H1 (cell line): ENCODE measurements around the gene SPACA4. TPM values are rescaled to one million over a fixed set of nuclear protein-coding genes. Genes with fewer than 3 reads are reported as not detected.

Source experiments
- CTCF ChIA-PET: fragments of 300-600 bp; sonication (Branson Sonifier 250); formaldehyde crosslinking; loops from one replicate; lab custom pipeline; 2021; ENCODE audit not compliant: partially characterized antibody; lab: Charles Lee
- POLR2A ChIA-PET: fragments of 300-600 bp; sonication (Branson Sonifier 250); formaldehyde crosslinking; loops from one replicate; lab custom pipeline; 2021; ENCODE audit warnings: inconsistent platforms; ENCODE audit not compliant: partially characterized antibody; lab: Charles Lee
- DNase-seq, 2 experiments: peaks; one replicate each; pipeline versions ENCODE4 v3.0.0 to v3.0.0-alpha.2; 2010 to 2022; ENCODE audit warnings: low spot score in 2 of 2, low read depth in 1 of 2, mixed read lengths in 1 of 2
- FAIRE-seq: peaks from 2 replicates; lab custom pipeline; 2011; peaks lifted over from hg19 to GRCh38; lab: Jason Lieb, UNC
- H2AFZ ChIP-seq: 2 replicates; pipeline ENCODE4 v1.8.1; 2012; ENCODE audit warnings: low read length, inconsistent platforms
- H2AK5ac ChIP-seq: 2 replicates; pipeline ENCODE4 v1.6.1; 2013; ENCODE audit warnings: low read depth, low read length
- H2BK120ac ChIP-seq: replicated peaks from 2 replicates; pipeline ENCODE3; 2013; ENCODE audit warnings: low read depth, low read length, inconsistent platforms
- H2BK12ac ChIP-seq: 2 replicates; pipeline ENCODE4 v1.6.1; 2013; ENCODE audit warnings: low read depth, low read length
- H2BK15ac ChIP-seq: 2 replicates; pipeline ENCODE4 v1.6.1; 2013; ENCODE audit warnings: low read length
- H2BK20ac ChIP-seq: 2 replicates; pipeline ENCODE4 v1.6.1; 2013; ENCODE audit warnings: low read length
- H2BK5ac ChIP-seq: 2 replicates; pipeline ENCODE4 v1.6.1; 2013; ENCODE audit warnings: low read depth, low read length
- H3K14ac ChIP-seq: 2 replicates; pipeline ENCODE4 v1.6.1; 2013; ENCODE audit warnings: inconsistent platforms; ENCODE audit not compliant: insufficient read length
- H3K18ac ChIP-seq: 2 replicates; pipeline ENCODE4 v1.6.1; 2013; ENCODE audit warnings: low read length; ENCODE audit errors: extremely low read depth
- H3K23ac ChIP-seq: 2 replicates; pipeline ENCODE4 v1.6.1; 2013; ENCODE audit warnings: inconsistent platforms; ENCODE audit not compliant: insufficient read length
- H3K23me2 ChIP-seq: 2 replicates; pipeline ENCODE4 v1.6.1; 2013; ENCODE audit warnings: low read depth, low read length
- H3K27ac ChIP-seq: 2 replicates; pipeline ENCODE4 v1.6.1; 2011; ENCODE audit warnings: low read depth, low read length, inconsistent platforms
- H3K27me3 ChIP-seq, 4 experiments: replicated peaks in 1 of 4; 1 replicate in 1 of 4; 2 replicates in 3 of 4; pipeline versions ENCODE4 v1.6.1 to v1.8.1; 2011 to 2013; ENCODE audit warnings: low read length in 3 of 4, mild to moderate bottlenecking in 3 of 4, inconsistent platforms in 2 of 4, mixed read lengths in 2 of 4, moderate library complexity in 1 of 4; ENCODE audit not compliant: control insufficient read depth in 3 of 4, insufficient read depth in 3 of 4; ENCODE audit errors: extremely low read depth in 1 of 4
- H3K36me3 ChIP-seq, 4 experiments: 2 replicates each; pipeline versions ENCODE4 v1.6.1 to v1.8.1; 2011 to 2013; ENCODE audit warnings: mild to moderate bottlenecking in 4 of 4, low read length in 3 of 4, moderate library complexity in 2 of 4, control low read depth in 1 of 4, inconsistent platforms in 1 of 4; ENCODE audit not compliant: insufficient read depth in 4 of 4, control insufficient read depth in 2 of 4
- H3K4ac ChIP-seq: replicated peaks from 2 replicates; pipeline ENCODE3; 2013; ENCODE audit warnings: low read length, low read depth, mixed read lengths, inconsistent platforms; ENCODE audit not compliant: insufficient read length
- H3K4me1 ChIP-seq, 4 experiments: replicated peaks in 1 of 4; 1 replicate in 1 of 4; 2 replicates in 3 of 4; pipeline versions ENCODE4 v1.6.1 to v1.8.1; 2011 to 2013; ENCODE audit warnings: low read length in 3 of 4, inconsistent platforms in 2 of 4, mixed read lengths in 1 of 4; ENCODE audit not compliant: insufficient read depth in 4 of 4, control insufficient read depth in 3 of 4
- H3K4me2 ChIP-seq, 2 experiments: 2 replicates each; pipeline versions ENCODE4 v1.6.1 to v1.8.1; 2011 to 2013; ENCODE audit warnings: low read depth in 2 of 2, low read length in 2 of 2, control low read depth in 1 of 2, inconsistent platforms in 1 of 2, mild to moderate bottlenecking in 1 of 2; ENCODE audit not compliant: insufficient read depth in 1 of 2
- H3K4me3 ChIP-seq, 4 experiments: fragments of 200-600, 300-600 bp in 1 of 4; sonication (generic), shearing (Covaris generic), sonication (Bioruptor Twin) in 1 of 4; 2 replicates each; pipeline versions ENCODE4 v1.5.1 to v1.8.1; 2011 to 2016; ENCODE audit warnings: low read length in 4 of 4, low read depth in 3 of 4, control low read depth in 2 of 4, inconsistent platforms in 2 of 4, mild to moderate bottlenecking in 2 of 4, mixed read lengths in 1 of 4, moderate library complexity in 1 of 4; ENCODE audit not compliant: insufficient read depth in 2 of 4; ENCODE audit errors: extremely low read depth in 1 of 4
- H3K56ac ChIP-seq: replicated peaks from 2 replicates; pipeline ENCODE3; 2013; ENCODE audit warnings: low read depth, mild to moderate bottlenecking, mixed read lengths, low read length, inconsistent platforms; ENCODE audit not compliant: insufficient read length
- H3K79me1 ChIP-seq: 2 replicates; pipeline ENCODE4 v1.6.1; 2013; ENCODE audit warnings: low read depth, low read length, control low read depth
- H3K79me2 ChIP-seq, 2 experiments: 2 replicates each; pipeline versions ENCODE4 v1.6.1 to v1.8.1; 2012 to 2013; ENCODE audit warnings: low read length in 2 of 2, mild to moderate bottlenecking in 2 of 2, inconsistent platforms in 1 of 2; ENCODE audit not compliant: insufficient read depth in 2 of 2, control insufficient read depth in 1 of 2
- H3K9ac ChIP-seq, 4 experiments: replicated peaks in 1 of 4; 1 replicate in 1 of 4; 2 replicates in 3 of 4; pipeline versions ENCODE4 v1.6.1 to v1.8.1; 2011 to 2013; ENCODE audit warnings: low read depth in 3 of 4, low read length in 3 of 4, control low read depth in 2 of 4, mild to moderate bottlenecking in 2 of 4, moderate library complexity in 2 of 4, inconsistent platforms in 1 of 4; ENCODE audit errors: extremely low read depth in 1 of 4
- H3K9me3 ChIP-seq, 2 experiments: 2 replicates each; pipeline versions ENCODE4 v1.6.1 to v1.8.1; 2012 to 2013; ENCODE audit warnings: mild to moderate bottlenecking in 2 of 2, moderate library complexity in 2 of 2, control low read depth in 1 of 2, inconsistent platforms in 1 of 2, low read depth in 1 of 2, low read length in 1 of 2, mixed read lengths in 1 of 2; ENCODE audit not compliant: insufficient read depth in 2 of 2
- H4K20me1 ChIP-seq, 2 experiments: replicated peaks in 1 of 2; 2 replicates each; pipeline versions ENCODE3 to v1.8.1; 2011 to 2013; ENCODE audit warnings: inconsistent platforms in 2 of 2, low read length in 2 of 2, mild to moderate bottlenecking in 1 of 2; ENCODE audit not compliant: insufficient read depth in 2 of 2, control insufficient read depth in 1 of 2
- H4K5ac ChIP-seq: 2 replicates; pipeline ENCODE4 v1.6.1; 2013; ENCODE audit warnings: low read length, low read depth, mixed read lengths, inconsistent platforms; ENCODE audit not compliant: insufficient read length
- H4K8ac ChIP-seq: 2 replicates; pipeline ENCODE4 v1.8.0; 2013; ENCODE audit warnings: mild to moderate bottlenecking, moderate library complexity, low read length, inconsistent platforms; ENCODE audit not compliant: insufficient read depth; ENCODE audit errors: extremely low read depth
- H4K91ac ChIP-seq: replicated peaks from 2 replicates; pipeline ENCODE3; 2013; ENCODE audit warnings: low read length, mixed read lengths, inconsistent platforms; ENCODE audit not compliant: insufficient read length
- FOSL1 ChIP-seq: IDR thresholded peaks from 2 replicates; pipeline ENCODE4 v1.6.1; 2011; ENCODE audit warnings: mild to moderate bottlenecking, low read depth, low read length, moderate library complexity; ENCODE audit not compliant: insufficient read depth
- KDM4A ChIP-seq: IDR thresholded peaks from one replicate; pipeline ENCODE4 v1.7.1; 2012; ENCODE audit warnings: low read depth, mild to moderate bottlenecking, moderate library complexity, low read length, inconsistent platforms; ENCODE audit not compliant: severe bottlenecking
- POU5F1 ChIP-seq: IDR thresholded peaks from 2 replicates; pipeline ENCODE4 v1.6.1; 2011; ENCODE audit warnings: low read depth, mild to moderate bottlenecking, low read length, moderate library complexity
- RXRA ChIP-seq: IDR thresholded peaks from 2 replicates; pipeline ENCODE4 v1.6.1; 2011; ENCODE audit warnings: low read depth, mild to moderate bottlenecking, low read length, moderate library complexity; ENCODE audit not compliant: insufficient read depth
- ZNF274 ChIP-seq: IDR thresholded peaks from 2 replicates; pipeline ENCODE4 v1.7.0; 2012; ENCODE audit warnings: low read length, borderline replicate concordance; ENCODE audit errors: extremely low read depth
- WGBS, 2 experiments: shearing (Covaris generic) in 1 of 2; methylation state at CpG; one replicate each; pipeline versions ENCODE4 v1.1.6 to v1.1.7; 2013 to 2015; ENCODE audit warnings: low lambda C conversion rate in 2 of 2, mixed read lengths in 2 of 2, inconsistent platforms in 1 of 2, low coverage in 1 of 2, missing lambda C conversion rate in 1 of 2; ENCODE audit not compliant: insufficient replicate concordance in 2 of 2, insufficient coverage in 1 of 2, insufficient read length in 1 of 2; ENCODE audit errors: extremely low coverage in 1 of 2, missing lambda C conversion rate in 1 of 2; 5-methylcytosine and 5-hydroxymethylcytosine counted together
- polyA plus RNA-seq, 7 experiments: library from polyadenylated mRNA; depleted of rRNA in 3 of 7; stranded (reverse) in 5 of 7; unstranded in 2 of 7; fragments of >200 nt in 5 of 7; fragments of 200-250 nt in 2 of 7; gene quantifications; 1 replicate in 5 of 7; 2 replicates in 1 of 7; 4 replicates in 1 of 7; pipeline versions ENCODE4 v1.2.1 to v1.2.3, GENCODE V29; 2011 to 2013; ENCODE audit warnings: missing spikeins in 2 of 7, mixed read lengths in 2 of 7
- total RNA-seq: library from RNA; stranded (reverse); fragmentation: NEBNext Ultra II Directional; extraction: Animal tissue kit (Norgen Biotek cat#: 25700); gene quantifications from 2 replicates; pipeline ENCODE4 v1.2.1, GENCODE V29; 2021

Gene SPACA4
- total and polyA plus RNA-seq, 2 of the 8 experiments (the other 6 are each of a cell fraction or from before 2014, with no cell fraction given): not detected

GRCh38 chr19:48600679-48601417, 5.7 kb upstream of the SPACA4 start:
- Histone ChIP-seq H3K4me3 (no peak overlapping the region), H2BK5ac (no peak overlapping the region), H3K79me1 (no peaks in the 10 kb centered on the region), H4K5ac (no peak overlapping the region), H3K36me3 (no peaks in the 10 kb centered on the region), H3K18ac (no peak overlapping the region), H2AK5ac (no peak overlapping the region), H3K23me2 (no peaks in the 10 kb centered on the region; the same call in 1 of the 2 replicates), H2AFZ (no peak overlapping the region), H4K8ac (no peak overlapping the region), H3K14ac (no peak overlapping the region), H2BK15ac (no peak overlapping the region), H3K23ac (no peak overlapping the region), H3K4me1 (no peaks in the 10 kb centered on the region), H3K4me2 (no peak overlapping the region), H3K4ac (no peak overlapping the region), H2BK120ac (no peak overlapping the region), H4K20me1 (peaks cover 0 to 2% of the 10 kb centered on the region in 2 experiments), H3K9ac (no peak overlapping the region), H3K9me3 (no peaks in the 10 kb centered on the region), H2BK12ac (no peak overlapping the region), H3K27me3 (no peaks in the 10 kb centered on the region), H3K27ac (no peak overlapping the region), H3K79me2 (no peaks in the 10 kb centered on the region), H3K56ac (no peak overlapping the region), H4K91ac (no peak overlapping the region), H2BK20ac (no peak overlapping the region)
- WGBS, 2 experiments: 84% methylated on average over 13 of the region's 21 CpGs; no CpG with 5 or more reads in 1 of the 2 experiments
- FAIRE-seq (no peak), DNase-seq (no peak)
- ChIA-PET POLR2A (interaction anchor here (1.1 to 27.0 kb wide), 4 partner anchors 12 to 271 kb away, joined by 3 to 788 read pairs (median 6); partner anchors contain the start of genes DBP, FAM83E, IZUMO1 and PPP1R15A), CTCF (interaction anchor here (0.6 to 2.5 kb wide), 3 partner anchors 12 to 1897 kb away, joined by 3 to 11 read pairs (median 3); no protein-coding TSS in a partner anchor)
- TF ChIP-seq RXRA: no peak
- no peak for TF ChIP-seq ZNF274
- TF ChIP-seq FOSL1: no peak
- TF ChIP-seq POU5F1: no peak
- TF ChIP-seq KDM4A: no peak
